HG02678 (cell line): ENCODE measurements around the gene CDC42EP4.
"Not testable (repeated sequence)": the region's sequence is repeated elsewhere in the genome, so short reads cannot be mapped to it uniquely, and the experiment has no call there.

Experiments used
- ATAC-seq: cut with Tn5 transposase; IDR thresholded peaks from one replicate; pipeline ENCODE4 v1.9.1; 2021; ENCODE audit warnings: mild to moderate bottlenecking, moderate library complexity; ENCODE audit not compliant: unreplicated experiment

CDC42EP4 gene

GRCh38 chr17:73281928-73282327 is 29.9 kb downstream of the CDC42EP4 start:
- peak; percentile 94 for ATAC-seq

GRCh38 chr17:73280191-73280590 is 31.6 kb downstream of the CDC42EP4 start:
- ATAC-seq: no peak

- ATAC-seq: no peak
These were observed 32.1 kb downstream of the CDC42EP4 start for GRCh38 chr17:73279704-73280103.

GRCh38 chr17:73278465-73279453 is 33.0 kb downstream of the CDC42EP4 start:
- no peak for ATAC-seq

GRCh38 chr17:73278049-73278464 is 33.7 kb downstream of the CDC42EP4 start:
- ATAC-seq: no peak

GRCh38 chr17:73274490-73274889 is 37.3 kb downstream of the CDC42EP4 start:
- ATAC-seq: no peak

- ATAC-seq: no peak
These were observed 38.9 kb downstream of the CDC42EP4 start for GRCh38 chr17:73272906-73273218.

- ATAC-seq: peak; percentile 76
These were observed 40.7 kb downstream of the CDC42EP4 start for GRCh38 chr17:73271072-73271471.

- ATAC-seq: no peak
These were observed 42.0 kb downstream of the CDC42EP4 start for GRCh38 chr17:73269791-73270190.

GRCh38 chr17:73269329-73269615 is 42.5 kb downstream of the CDC42EP4 start:
- no peak for ATAC-seq

- no peak for ATAC-seq
These were observed 43.0 kb downstream of the CDC42EP4 start for GRCh38 chr17:73268582-73269328.

GRCh38 chr17:73267648-73268537 is 43.9 kb downstream of the CDC42EP4 start:
- no peak for ATAC-seq

- ATAC-seq: no peak
These were observed 45.0 kb downstream of the CDC42EP4 start for GRCh38 chr17:73266796-73267195.

GRCh38 chr17:73265646-73266640 is 45.9 kb downstream of the CDC42EP4 start:
- ATAC-seq: no peak

- ATAC-seq: not testable (repeated sequence)
These were observed 47.4 kb downstream of the CDC42EP4 start for GRCh38 chr17:73264448-73264847.

GRCh38 chr17:73262676-73263642 is 48.8 kb downstream of the CDC42EP4 start:
- no peak for ATAC-seq

- ATAC-seq: no peak
These were observed 49.7 kb downstream of the CDC42EP4 start for GRCh38 chr17:73261952-73262675.

GRCh38 chr17:73261617-73261951 is 50.2 kb downstream of the CDC42EP4 start, which contains the start of gene CPSF4L:
CPSF4L (minus strand) TSS chr17:73261880; CDS start chr17:73261818, 62 bp downstream.
- ATAC-seq: no peak
